ENCODE data around the gene TAS1R3. TPM values are rescaled to one million over a fixed set of nuclear protein-coding genes. Genes with fewer than 3 reads are reported as not detected.

Gene TAS1R3
- total RNA-seq, 1 experiment from 2014 or later, result 0.28 TPM

DNA sequence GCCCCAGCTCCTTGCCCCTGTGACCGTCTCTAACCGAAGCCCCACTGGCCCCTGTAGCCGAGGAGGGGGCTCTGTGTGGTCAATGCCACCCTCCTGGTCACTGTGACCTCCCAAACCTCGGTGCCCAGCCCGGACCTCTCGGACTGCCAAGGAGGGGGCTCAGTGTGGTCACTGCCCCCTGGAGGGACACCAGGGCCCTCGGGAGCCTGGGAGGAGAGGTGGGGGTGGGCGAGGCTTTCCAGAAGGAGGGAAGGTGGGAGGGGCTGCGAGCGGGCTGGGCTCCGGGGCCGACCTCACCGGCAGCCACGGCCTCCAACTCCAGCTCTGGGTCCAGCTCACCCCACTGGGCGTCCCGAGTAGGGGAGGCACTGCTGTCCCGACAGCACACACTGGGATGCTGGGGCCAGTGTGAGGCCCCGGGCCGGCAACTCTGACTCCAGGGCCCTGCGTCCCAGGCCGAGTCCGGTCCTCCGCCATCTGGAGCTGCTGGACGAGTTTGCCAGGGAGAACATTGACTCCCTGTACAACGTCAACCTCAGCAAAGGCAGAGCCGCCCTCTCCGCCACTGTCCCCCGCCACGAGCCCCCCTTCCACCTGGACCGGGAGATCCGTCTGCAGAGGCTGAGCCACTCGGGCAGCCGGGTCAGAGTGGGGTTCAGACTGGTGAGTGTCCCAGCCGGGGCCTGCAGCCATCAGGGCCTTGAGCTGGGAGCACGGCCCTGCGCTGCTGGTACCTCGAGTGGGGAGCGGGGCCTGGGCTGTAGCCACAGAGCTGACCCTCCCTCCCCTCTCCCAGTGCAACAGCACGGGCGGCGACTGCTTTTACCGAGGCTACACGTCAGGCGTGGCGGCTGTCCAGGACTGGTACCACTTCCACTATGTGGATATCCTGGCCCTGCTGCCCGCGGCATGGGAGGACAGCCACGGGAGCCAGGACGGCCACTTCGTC is 44.5 kb upstream of the TAS1R3 start:
- Histone ChIP-seq H3T11ph (ENCODE audit: low read length) (no peak overlapping the region), H3K56ac (ENCODE audit: insufficient read length, low read depth, low read length) (no peak overlapping the region), H3K14ac (ENCODE audit: insufficient read depth, low read length) (no peak overlapping the region), H3K9me3 (ENCODE audit: control insufficient read depth, low read depth, low read length) (no peaks in the 10 kb centered on the region), H3K4ac (ENCODE audit: low read depth, low read length) (no peak overlapping the region), H3K23me2 (ENCODE audit: insufficient read length, low read depth, low read length, poor library complexity, severe bottlenecking) (no peaks in the 10 kb centered on the region), H3K18ac (ENCODE audit: insufficient read length, low read depth, low read length) (peak overlapping the region; percentile 31), H3K4me1 (ENCODE audit: insufficient read depth, low read length) (no peaks in the 10 kb centered on the region), H3K23ac (ENCODE audit: insufficient read length, low read depth, low read length) (no peak overlapping the region), H3K27ac (ENCODE audit: insufficient read length, low read depth, low read length) (no peak overlapping the region), H2BK20ac (ENCODE audit: low read depth, low read length, poor library complexity, severe bottlenecking) (no peak overlapping the region), H3K27me3 (ENCODE audit: insufficient read depth, low read length) (no peaks in the 10 kb centered on the region), H3K9ac (ENCODE audit: extremely low read depth, insufficient read length, low read length) (no peak overlapping the region), H4K8ac (replicated peaks; ENCODE audit: insufficient read length, low read depth, low read length) (no peak overlapping the region), H2BK120ac (ENCODE audit: low read depth, low read length, poor library complexity, severe bottlenecking) (no peak overlapping the region), H2BK5ac (ENCODE audit: insufficient read length, low read length) (no peak overlapping the region), H4K91ac (ENCODE audit: insufficient read length, low read depth, low read length) (no peak overlapping the region), H2BK15ac (ENCODE audit: low read depth, low read length) (no peak overlapping the region), H2BK12ac (ENCODE audit: insufficient read length, low read depth, low read length) (no peak overlapping the region), H3K79me1 (ENCODE audit: insufficient read depth, low read depth, low read length, poor library complexity, severe bottlenecking) (no peaks in the 10 kb centered on the region), H4K5ac (ENCODE audit: insufficient read length, low read depth, low read length) (peak overlapping the region; percentile 37), H2AFZ (ENCODE audit: low read length) (no peak overlapping the region), H2AK5ac (ENCODE audit: insufficient read length, low read length) (no peak overlapping the region), H4K20me1 (ENCODE audit: control insufficient read depth, insufficient read depth, insufficient read length) (no peaks in the 10 kb centered on the region), H3K79me2 (ENCODE audit: insufficient read depth, low read length) (no peaks in the 10 kb centered on the region), H3K4me2 (ENCODE audit: insufficient read depth, insufficient read length, low read length) (no peak overlapping the region)
- TF ChIP-seq, protein P1, sequence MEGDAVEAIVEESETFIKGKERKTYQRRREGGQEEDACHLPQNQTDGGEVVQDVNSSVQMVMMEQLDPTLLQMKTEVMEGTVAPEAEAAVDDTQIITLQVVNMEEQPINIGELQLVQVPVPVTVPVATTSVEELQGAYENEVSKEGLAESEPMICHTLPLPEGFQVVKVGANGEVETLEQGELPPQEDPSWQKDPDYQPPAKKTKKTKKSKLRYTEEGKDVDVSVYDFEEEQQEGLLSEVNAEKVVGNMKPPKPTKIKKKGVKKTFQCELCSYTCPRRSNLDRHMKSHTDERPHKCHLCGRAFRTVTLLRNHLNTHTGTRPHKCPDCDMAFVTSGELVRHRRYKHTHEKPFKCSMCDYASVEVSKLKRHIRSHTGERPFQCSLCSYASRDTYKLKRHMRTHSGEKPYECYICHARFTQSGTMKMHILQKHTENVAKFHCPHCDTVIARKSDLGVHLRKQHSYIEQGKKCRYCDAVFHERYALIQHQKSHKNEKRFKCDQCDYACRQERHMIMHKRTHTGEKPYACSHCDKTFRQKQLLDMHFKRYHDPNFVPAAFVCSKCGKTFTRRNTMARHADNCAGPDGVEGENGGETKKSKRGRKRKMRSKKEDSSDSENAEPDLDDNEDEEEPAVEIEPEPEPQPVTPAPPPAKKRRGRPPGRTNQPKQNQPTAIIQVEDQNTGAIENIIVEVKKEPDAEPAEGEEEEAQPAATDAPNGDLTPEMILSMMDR (conservative IDR thresholded peaks at IDR 0.05), result no peak
- Mint-ChIP-seq H3K36me3 (ENCODE audit: insufficient read depth in 1 of 3, low read depth in 3 of 3) (no peaks in the 10 kb centered on the region), H3K4me1 (peaks cover 0 to 7% of the 10 kb centered on the region in 2 experiments; a peak in 1 of 4 replicates), H3K4me3 (no peak overlapping the region), H3K27ac (no peak overlapping the region), H3K27me3 (ENCODE audit: low read depth) (peaks cover 4% of the 10 kb centered on the region), H3K9me3 (peaks cover 2 to 10% of the 10 kb centered on the region in 2 experiments; a peak in 3 of 5 replicates)
- WGBS (ENCODE audit: extremely low coverage, insufficient read length, low lambda C conversion rate), result no CpG with 5 or more reads among the region's 50 CpGs
- peak; percentile 31 for DNase-seq
